Stimulated activated CD4-positive, alpha-beta T cell treated with anti-CD3 and anti-CD28 coated beads, Interleukin-1b, Interleukin-23, amount 100 ng/mL, for 24 hours (primary cell): ENCODE results near the gene NAGS.
"Not testable (repeated sequence)": the region's sequence is repeated elsewhere in the genome, so short reads cannot be mapped to it uniquely, and the experiment has no call there.

ENCODE experiments used
- DNase-seq, 4 experiments: peaks; one replicate each; pipeline ENCODE4 v3.0.0-alpha.2; 2020; ENCODE audit warnings: low read depth in 4 of 4, low spot score in 1 of 4

Gene NAGS, protein sequence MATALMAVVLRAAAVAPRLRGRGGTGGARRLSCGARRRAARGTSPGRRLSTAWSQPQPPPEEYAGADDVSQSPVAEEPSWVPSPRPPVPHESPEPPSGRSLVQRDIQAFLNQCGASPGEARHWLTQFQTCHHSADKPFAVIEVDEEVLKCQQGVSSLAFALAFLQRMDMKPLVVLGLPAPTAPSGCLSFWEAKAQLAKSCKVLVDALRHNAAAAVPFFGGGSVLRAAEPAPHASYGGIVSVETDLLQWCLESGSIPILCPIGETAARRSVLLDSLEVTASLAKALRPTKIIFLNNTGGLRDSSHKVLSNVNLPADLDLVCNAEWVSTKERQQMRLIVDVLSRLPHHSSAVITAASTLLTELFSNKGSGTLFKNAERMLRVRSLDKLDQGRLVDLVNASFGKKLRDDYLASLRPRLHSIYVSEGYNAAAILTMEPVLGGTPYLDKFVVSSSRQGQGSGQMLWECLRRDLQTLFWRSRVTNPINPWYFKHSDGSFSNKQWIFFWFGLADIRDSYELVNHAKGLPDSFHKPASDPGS

DNA sequence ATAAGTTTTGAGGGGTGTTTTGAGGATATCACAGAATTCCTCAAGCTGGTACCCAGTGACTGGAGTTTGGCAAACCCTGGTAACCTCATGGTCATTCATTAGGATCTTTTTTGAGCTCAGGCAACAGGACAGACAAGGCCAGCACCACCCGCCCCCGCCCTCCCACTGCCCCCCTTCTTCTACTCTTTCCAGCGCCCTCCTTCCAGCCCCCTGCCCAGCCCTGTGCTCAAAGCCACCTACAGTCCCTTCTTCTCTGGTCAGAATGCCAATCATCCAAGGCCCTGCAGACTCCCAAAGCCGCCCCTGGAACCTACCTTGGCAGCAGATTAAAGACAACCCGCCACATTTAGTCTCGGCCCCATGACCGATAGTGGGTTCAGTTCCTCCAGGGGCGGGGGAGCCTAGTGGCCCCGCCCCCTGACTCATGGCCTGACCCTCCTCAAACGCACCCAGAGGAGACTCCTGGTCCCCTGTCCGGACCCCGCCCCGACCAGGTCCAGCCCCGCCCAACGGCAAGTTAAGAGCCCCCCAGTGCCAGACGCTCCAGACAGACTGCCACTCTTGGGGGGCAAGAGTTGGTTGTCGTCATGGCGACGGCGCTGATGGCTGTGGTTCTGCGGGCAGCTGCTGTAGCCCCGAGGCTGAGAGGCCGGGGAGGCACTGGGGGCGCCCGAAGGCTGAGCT is at the start of gene NAGS:
Gene NAGS (plus strand): TSS at position 546 of the 684 bp plus-strand sequence. CDS start 42 bp downstream, at position 588.
- DNase-seq = no peak

DNA sequence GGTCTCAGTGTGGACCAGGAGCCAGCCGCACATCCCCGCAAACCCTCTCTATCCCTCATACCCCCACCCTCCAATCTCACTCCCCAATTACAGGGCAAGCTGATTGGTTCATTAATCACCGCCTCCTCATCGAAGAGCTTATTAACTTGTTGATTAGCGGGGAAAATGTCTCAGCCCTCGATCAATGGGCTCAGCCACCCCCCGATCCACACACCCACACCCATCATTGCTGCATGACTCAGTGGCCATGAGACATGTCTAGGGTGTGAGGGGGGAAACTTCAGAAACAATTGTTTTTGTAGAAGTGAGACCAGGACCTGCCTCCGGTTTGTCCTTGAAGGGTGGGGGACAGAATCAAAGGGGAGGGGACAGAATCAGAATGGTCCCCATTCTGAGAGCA is 48.2 kb upstream of the NAGS start:
- no peak for DNase-seq

DNA sequence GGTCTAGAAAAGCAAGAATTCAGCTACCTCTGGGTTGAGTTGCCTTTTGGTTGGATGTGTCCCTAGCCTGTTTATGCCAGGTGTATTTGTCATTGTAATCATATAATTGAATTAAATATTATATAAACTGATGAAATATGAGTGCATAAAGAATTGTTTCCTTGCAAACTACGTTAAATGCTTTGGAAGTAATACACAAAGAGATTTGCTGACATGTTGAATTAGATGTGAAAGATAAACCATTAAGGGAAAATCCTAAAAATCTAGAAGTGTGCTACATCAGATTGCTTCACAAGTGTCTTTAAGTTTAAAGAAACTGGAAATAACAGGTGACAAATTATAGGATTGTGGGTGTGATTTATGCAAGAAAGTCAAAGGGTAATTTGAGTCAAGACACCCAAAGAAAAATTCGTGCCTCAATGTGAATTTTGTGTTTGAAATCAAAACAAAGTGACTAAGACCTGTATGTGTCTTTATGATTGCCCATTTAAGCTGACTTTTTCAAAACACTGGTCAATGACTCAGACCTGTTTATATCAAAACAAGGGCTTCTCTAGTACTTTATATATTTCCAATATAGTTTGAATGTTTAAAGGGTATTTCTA is 45.6 kb upstream of the NAGS start:
- DNase-seq = no peak

DNA sequence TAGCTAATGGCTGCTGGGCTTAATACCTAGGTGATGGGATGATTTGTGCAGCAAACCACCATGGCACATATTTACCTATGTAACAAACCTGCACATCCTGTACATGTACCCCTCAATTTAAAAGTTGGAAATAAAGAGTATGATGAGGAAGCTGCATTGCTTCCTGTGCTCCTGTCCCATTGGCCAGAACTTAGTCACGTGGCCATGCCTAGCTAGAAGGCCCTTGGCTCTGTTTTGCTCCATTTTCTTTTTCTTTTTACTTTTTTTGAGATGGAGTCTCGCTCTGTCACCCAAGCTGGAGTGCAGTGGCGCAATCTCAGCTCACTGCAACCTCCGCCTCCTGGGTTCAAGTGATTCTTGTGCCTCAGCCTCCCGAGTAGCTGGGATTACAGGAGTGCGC is 43.1 kb upstream of the NAGS start:
- not testable (repeated sequence) for DNase-seq

DNA sequence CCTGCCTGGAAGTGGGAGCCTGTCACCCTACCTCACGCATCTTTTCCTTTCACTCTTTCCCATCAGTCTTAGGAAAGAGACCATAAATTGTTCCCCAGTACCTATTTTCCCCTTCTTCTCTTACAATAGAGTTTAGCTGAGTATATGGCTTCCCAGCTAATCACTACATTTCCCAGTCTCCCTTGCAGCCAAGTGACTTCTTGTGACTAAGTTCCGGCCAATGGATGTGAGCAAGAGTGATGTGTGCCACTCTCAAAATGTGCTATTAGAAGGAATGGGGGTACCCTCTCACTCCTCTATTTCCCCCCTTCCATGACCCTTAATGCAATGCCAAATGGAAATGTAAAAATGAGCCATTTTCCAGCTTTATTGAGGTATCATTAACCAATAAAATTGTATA is 42.5 kb upstream of the NAGS start:
- no peak for DNase-seq

DNA sequence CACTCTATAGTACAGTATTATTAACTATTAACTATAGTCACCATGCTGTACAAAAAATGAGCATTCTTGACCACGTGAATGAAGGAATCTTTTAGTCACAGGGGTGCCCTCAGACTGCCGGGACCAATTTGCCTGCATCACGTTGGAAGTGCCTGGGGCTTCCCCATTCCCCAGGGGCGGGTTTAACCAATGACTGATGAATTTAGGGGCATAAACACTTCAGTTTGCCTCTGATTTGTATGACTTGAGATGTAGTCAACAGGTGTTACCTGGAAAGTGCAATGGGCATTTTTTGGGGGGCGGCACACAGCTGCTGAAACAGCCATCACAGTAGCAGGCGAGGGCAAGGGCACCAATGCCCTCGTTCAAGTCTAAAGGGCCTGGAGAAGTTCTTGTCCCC is 41.9 kb upstream of the NAGS start:
- DNase-seq = no peak

DNA sequence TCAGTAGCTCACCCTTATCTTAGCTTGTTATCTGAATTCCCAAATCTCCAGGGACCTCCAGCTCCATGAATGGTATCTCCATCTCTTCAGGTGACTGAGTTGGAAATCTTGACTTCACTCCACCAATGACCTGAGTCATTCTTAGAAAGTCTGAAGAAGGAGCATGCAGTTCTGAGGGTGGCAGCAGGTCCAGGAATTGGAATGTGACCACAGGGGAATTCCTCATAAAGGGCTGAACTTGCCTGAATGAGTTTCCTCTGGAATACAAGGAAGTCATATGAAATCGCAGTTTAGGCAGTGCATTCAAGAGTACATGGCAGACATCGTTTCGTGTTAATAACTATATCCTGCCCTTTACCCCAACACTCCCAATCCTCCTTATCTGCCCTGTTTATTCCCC is 38.1 kb upstream of the NAGS start:
- no peak for DNase-seq

DNA sequence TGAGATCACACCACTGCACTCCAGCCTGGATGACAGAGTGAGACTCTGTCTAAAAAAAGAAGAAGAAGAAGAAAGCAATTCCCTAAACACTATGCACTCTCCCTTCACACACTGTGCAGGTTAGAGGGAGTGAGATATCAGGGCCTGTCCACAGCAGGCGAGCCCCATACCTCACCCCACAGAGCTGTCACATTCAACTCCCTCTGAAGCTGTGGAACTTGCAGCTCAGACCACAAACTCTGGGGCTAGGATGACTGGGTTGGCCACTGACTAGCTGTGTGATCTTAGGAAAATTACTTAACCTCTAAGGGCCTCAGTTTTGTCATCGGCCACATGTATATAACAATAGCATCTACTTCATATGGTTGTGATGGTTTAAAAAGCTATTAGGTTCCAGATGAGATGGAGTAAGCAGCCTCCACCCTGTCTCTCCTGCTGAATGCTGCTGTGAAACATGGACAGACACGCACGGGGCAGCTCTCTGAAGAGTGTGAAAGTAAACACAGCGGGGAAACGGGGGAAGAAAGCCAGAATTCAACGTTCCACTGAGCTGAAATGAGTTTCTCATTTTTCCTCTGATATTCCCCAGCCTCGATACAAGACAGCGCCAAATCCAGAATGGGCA is 37.1 kb upstream of the NAGS start:
- no peak for DNase-seq

DNA sequence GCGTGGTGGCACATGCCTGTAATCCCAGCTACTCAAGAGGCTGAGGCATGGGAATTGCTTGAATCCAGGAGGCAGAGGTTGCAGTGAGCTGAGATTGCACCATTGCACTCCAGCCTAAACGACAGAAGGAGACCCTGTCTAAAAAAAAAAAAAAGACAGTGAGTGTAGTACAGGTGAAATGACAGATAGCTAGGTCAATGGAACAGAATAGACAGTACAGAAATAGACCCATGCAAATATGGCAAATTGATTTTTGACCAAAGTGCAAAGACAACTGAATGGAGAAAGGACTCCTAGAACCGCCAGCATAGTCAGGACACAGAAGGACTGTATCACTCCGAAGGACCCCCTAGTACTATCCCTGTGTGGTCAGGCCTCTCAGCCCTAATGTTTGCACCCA is 34.1 kb upstream of the NAGS start:
- DNase-seq = no peak

DNA sequence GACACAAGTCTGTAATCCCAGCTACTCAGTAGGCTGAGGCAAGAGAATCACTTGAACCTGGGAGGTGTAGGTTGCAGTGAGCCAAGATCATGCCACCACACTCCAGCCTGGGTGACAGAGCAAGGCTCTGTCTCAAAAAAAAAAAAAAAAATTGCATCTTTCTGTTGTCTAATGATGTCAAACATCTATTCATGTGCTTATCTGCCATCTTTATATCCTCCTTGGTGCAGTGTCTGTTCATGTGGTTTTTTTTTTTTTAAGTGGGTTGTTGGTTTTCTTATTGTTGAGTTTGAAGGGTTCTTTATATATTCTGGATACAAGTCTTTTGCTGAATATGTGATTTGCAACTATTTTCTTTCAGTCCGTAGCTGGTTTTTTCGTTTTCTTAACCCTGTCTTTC is 33.0 kb upstream of the NAGS start:
- not testable (repeated sequence) for DNase-seq

DNA sequence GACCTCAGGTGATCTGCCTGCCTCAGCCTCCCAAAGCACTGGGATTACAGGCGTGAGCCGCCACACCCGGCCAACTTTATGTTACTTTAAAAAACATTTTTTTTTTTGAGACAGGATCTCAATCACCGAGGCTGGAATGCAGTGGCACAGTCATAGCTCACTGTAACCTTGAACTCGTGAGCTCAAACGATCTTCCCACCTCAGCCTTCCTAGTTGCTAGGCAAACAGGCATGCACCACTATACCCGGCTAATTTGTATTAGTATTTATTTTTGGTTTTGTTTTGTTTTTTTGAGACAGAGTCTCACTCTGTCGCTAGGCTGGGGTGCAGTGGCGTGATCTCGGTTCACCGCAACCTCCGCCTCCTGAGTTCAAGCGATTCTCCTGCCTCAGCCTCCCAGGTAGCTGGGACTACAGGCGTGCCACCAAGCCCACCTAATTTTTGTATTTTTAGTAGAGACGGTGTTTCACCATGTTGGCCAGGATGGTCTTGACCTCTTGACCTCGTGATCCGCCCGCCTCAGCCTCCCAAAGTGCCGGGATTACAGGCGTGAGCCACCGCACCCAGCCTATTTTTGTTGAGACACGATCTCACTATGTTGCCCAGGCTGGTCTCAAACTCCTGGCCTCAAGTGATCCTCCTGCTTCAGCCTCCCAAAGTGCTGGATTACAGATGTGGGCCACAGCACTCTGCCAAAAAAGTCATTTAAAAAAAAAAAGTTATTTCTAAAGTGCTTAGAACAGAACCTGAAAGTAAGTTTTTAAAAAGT is 31.8 kb upstream of the NAGS start:
- not testable (repeated sequence) for DNase-seq

DNA sequence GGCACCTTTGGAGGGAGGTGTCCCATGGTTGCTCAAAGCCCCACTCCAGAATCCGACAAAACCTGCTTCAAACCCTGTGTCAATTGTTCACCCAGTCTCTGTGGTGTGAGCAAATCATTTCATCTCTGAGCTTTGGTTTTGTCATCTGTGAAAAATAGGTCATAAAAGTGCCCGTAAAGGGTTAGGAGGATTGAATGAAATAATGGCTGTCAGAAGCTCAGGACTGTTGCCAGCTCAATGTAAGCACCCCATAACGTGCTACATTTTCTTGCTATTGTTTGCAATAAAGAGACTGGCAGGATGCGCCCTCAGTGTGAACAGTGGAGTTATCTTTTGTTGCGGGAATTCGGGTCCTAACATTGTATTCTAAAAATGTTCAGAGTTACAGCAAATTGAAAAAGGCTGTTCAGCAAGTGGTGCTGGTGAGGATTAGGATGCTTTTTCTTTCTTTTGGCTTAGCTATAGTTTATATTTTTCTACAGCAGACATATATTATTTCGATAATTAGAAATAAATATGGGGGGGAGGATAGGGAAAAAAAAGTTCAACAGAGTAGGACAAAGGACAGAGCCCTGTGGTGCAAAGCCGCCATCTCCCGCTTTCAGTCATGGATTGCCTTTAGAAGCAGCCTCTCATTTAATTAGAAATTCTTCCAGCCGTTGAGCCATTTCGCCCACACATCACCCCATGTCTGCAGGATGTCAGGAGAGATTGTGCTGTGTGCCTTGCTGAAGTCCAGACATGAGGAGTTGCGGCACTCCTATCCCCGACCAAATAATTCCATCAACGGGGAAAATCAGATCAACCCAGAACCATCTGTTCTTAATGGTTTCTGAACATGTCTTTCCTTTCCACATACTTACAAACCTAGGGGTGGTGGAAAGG is 29.8 kb upstream of the NAGS start:
- DNase-seq = no peak

DNA sequence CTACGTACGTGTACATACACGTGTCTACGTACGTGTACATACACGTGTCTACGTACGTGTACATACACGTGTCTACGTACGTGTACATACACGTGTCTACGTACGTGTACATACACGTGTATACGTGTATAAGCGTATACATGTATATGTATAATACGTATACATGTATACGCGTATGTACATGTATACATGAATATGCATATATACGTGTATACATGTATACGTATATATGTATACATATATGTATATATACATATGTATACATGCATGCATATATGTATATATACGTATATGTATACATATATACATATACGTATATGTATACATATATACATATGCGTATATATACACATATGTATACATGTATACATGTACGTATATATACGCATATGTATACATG is 28.5 kb upstream of the NAGS start:
- DNase-seq = no peak

DNA sequence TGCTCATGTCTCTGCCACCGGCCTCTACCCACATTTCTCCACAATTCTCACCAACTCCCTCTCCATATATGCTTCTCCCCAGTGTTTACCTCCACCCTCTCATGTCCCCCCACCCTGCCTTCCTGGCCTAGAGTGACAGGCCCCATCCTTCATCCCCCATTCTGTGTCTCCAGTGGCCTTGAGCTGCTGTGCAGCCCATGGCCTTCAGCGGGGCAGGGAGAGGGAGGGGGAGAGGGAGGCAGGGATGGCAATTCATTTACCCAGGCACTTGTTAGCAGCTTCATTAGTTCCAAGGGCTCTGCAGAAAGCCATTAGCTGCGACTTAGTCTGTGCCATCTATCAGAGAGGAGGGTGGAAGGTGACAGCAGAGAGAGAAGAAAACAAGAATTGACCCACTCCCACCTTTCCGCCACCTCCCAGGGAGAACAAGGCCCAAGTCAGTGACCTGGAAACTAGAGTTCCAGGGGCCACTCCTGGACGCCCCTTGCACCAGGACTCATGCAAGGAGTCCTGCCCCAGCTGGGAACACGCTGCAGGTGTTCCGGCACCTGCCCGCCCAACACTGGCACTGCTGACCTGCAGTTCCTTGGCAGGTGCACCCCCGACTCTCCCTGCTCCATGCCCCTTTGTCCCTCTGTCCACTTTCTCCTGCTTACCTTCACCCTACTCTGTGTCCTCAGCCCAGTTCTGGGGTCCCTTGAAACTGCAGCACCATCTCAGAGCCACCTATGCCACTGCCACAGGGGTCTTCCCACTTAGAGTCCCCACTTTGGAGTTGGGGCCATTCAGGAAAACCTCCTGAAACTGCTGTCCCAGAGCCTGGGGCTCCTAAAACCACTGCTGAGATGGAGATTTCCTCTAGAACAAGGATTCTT is 27.2 kb upstream of the NAGS start:
- no peak for DNase-seq

DNA sequence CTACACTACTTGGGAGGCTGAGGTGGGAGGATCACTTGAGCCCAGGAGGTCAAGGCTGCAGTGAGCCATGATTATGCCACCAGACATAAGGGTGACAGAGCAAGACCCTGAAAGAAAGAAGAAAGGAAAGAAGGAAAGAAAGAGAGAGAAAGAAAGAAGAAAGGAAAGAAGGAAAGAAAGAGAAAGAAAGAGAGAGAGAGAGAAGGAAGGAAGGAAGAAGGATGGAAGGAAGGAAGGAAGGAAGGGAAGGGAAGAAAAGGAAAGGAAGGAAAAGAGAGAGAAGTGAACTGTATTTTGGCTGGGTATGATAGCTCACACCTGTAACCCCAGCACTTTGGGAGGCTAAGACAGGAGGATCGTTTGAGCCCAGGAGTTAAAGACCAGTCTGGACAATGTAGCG is 26.3 kb upstream of the NAGS start:
- DNase-seq = no peak

DNA sequence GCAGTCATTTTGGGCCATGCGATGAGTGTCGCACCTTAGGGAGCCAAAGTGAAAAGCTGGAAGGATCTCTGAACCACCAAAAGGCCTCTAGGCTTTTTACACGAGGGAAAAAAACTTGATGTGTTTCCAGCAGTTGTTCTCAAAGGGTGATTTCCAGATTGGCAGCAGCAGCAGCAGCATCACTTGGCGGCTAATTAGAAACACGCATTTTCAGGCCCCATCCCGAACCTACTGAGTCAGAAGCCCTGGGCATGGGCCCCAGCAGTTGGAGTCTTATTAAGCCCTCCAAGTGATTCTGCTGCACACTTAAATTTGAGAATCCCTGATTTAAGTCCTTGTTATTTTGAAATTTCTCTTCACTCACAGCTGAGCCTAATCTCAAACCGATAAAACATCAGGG is 25.4 kb upstream of the NAGS start:
- no peak for DNase-seq

DNA sequence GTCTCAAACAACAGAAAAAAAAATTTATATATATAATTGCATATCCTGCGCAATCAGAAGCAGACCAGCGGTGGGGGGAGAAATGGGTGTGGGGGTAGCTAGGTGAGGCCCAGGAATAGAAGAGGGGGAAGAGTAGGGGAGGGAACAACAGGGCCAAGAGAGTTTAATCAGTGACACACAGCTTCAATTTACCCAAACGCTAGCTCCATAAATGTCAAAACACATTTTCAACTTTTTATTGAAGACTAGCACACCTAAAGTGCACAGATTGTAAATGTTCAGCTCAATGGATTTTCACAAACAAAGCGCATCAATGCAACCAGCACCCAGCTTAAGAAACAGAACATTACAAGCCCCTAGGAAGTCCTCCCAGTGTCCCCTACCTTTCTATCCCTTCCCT is 24.8 kb upstream of the NAGS start:
- no peak for DNase-seq

DNA sequence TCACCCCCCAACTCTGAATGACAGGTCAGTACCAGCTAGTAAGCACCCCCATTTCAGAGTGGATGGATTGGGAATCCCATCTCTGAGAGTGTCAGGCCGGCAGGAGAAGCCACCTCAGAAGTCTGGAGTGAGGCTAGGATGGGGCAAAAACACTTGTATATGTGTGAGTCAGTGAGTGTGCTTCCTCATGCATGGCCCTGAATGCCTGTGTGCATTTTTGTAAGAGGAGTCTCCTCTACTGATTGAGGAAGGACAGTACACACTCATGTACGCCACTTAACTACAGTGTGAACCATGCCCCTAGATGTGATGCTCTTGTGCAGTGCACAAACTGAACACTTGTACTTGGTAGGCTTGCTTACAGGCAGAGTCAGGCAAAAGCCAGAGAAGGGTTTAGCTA is 22.3 kb upstream of the NAGS start:
- no peak for DNase-seq

DNA sequence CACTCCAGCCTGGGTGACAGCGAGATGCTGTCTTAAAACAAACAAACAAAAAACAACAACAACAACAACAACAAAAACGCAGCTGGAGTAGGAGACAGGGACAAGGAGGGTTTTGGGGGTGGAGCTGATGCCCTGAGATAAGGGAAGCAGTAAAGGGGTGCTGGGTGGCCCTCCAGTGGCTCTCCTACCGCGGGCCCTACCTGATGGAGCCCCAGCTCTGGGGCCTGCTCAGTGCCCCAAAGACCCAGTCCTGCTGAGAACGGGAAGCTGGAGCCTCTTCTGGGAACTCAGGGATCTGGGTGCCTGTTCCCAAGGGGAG is 21.3 kb upstream of the NAGS start:
- DNase-seq = no peak
